ENCODE results near the gene CLCN3.

DNA sequence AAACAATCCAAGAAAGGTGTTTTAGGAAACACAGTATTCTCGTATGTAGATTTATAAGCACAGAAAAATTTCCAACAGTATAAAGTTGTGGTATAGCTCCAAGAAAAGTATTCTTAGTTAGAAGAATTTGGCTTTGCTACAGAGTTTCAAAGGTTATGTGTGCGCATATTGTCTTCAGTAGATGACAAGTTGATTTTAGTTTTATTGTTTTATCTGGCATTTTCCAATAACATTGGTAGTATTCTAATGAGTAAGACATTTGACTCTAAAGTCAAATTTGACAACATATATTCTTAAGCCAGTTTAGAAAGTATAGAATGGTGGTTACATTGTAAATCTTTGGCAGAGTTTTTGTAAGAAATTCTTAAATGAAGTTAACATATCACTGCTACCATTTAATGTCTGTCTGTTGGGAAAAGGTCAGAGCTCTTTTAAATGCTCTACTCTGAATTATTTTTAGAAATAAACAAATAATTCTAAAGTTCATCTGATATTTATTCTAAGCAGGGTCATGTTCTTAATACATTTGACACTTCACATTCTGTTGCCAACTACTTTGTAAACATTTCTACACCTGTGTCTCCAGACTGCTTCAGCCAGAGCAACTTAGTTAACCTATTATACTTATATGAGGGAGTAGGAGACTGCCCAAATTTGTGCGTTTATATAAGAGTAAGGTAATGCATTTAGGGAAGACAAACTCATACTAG, 30.0 kb downstream of the CLCN3 start:
- TF ChIP-seq, protein P1, sequence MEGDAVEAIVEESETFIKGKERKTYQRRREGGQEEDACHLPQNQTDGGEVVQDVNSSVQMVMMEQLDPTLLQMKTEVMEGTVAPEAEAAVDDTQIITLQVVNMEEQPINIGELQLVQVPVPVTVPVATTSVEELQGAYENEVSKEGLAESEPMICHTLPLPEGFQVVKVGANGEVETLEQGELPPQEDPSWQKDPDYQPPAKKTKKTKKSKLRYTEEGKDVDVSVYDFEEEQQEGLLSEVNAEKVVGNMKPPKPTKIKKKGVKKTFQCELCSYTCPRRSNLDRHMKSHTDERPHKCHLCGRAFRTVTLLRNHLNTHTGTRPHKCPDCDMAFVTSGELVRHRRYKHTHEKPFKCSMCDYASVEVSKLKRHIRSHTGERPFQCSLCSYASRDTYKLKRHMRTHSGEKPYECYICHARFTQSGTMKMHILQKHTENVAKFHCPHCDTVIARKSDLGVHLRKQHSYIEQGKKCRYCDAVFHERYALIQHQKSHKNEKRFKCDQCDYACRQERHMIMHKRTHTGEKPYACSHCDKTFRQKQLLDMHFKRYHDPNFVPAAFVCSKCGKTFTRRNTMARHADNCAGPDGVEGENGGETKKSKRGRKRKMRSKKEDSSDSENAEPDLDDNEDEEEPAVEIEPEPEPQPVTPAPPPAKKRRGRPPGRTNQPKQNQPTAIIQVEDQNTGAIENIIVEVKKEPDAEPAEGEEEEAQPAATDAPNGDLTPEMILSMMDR (IDR thresholded peaks at IDR 0.05; ENCODE audit: poor library complexity), result no peak
- TF ChIP-seq EZH2phosphoT487 (IDR thresholded peaks at IDR 0.05; ENCODE audit: low read depth, severe bottlenecking, unreplicated experiment), result no peak
- TF ChIP-seq EZH2 (IDR thresholded peaks at IDR 0.05; ENCODE audit: borderline replicate concordance), result no peak
